ENCODE measurements around the gene AUTS2. TPM values are rescaled to one million over a fixed set of nuclear protein-coding genes. Genes with fewer than 3 reads are reported as not detected.

Gene AUTS2
- total and polyA plus RNA-seq, 2 donors (not counting 1 experiment from before 2014, with no cell fraction given), result 0.60 to 9.1 TPM

GRCh38 chr7:70047384-70047783, 449.1 kb downstream of the AUTS2 start:
- TF ChIP-seq CTCF (conservative IDR thresholded peaks at IDR 0.05 in 1 of 2, IDR thresholded peaks at IDR 0.05 in 1 of 2; ENCODE audit: low read depth in 1 of 2, low read length in 2 of 2) (no peak), EZH2 (IDR thresholded peaks at IDR 0.05; ENCODE audit: low read length, missing control alignments) (no peak)
- H4K20me1 ChIP-seq (ENCODE audit: control insufficient read depth, extremely low read depth, insufficient read depth, low read length), result no peaks in the 10 kb centered on the region
- H3K79me2 ChIP-seq (ENCODE audit: control insufficient read depth, insufficient read depth, low read length), result no peaks in the 10 kb centered on the region

GRCh38 chr7:70047891-70048448, 449.7 kb downstream of the AUTS2 start:
- DNase-seq (ENCODE audit: low read depth in 2 of 2), result peak in 1 of 2 donors; percentile 44
- Histone ChIP-seq H3K36me3 (ENCODE audit: control insufficient read depth, insufficient read depth, low read length) (no peaks in the 10 kb centered on the region), H3K4me1 (ENCODE audit: control insufficient read depth, extremely low read depth, insufficient read depth, low read length) (no peaks in the 10 kb centered on the region), H3K27ac (ENCODE audit: insufficient read depth, low read length) (no peak overlapping the region), H3K4me2 (ENCODE audit: extremely low read depth, insufficient read depth, low read length) (no peak overlapping the region), H3K4me3 (replicated peaks in 1 of 4; ENCODE audit: control extremely low read depth in 1 of 4, insufficient read depth in 1 of 4, low read depth in 3 of 4, low read length in 4 of 4) (no peak overlapping the region), H3K9me3 (ENCODE audit: control insufficient read depth, insufficient read depth, low read depth, low read length) (no peaks in the 10 kb centered on the region), H3K79me2 (ENCODE audit: control insufficient read depth, insufficient read depth, low read length) (no peaks in the 10 kb centered on the region), H2AFZ (ENCODE audit: low read length) (no peak overlapping the region), H3K9ac (ENCODE audit: insufficient read depth, low read length) (no peak overlapping the region), H3K27me3 (ENCODE audit: control insufficient read depth, insufficient read depth, low read length) (no peaks in the 10 kb centered on the region), H4K20me1 (ENCODE audit: control insufficient read depth, extremely low read depth, insufficient read depth, low read length) (no peaks in the 10 kb centered on the region)
- TF ChIP-seq EZH2 (IDR thresholded peaks at IDR 0.05; ENCODE audit: low read length, missing control alignments) (no peak), CTCF (conservative IDR thresholded peaks at IDR 0.05 in 1 of 2, IDR thresholded peaks at IDR 0.05 in 1 of 2; ENCODE audit: low read depth in 1 of 2, low read length in 2 of 2) (no peak)

More at GRCh38 chr7:70047384-70047783, 449.1 kb downstream of the AUTS2 start:
- no peak overlapping the region for H3K9ac ChIP-seq (ENCODE audit: insufficient read depth, low read length)
- no peak overlapping the region for H3K4me3 ChIP-seq (replicated peaks in 1 of 4; ENCODE audit: control extremely low read depth in 1 of 4, insufficient read depth in 1 of 4, low read depth in 3 of 4, low read length in 4 of 4)
- no peaks in the 10 kb centered on the region for H3K4me1 ChIP-seq (ENCODE audit: control insufficient read depth, extremely low read depth, insufficient read depth, low read length)
- DNase-seq (ENCODE audit: low read depth in 2 of 2), result no peak
- H3K9me3 ChIP-seq (ENCODE audit: control insufficient read depth, insufficient read depth, low read depth, low read length), result no peaks in the 10 kb centered on the region
- no peak overlapping the region for H3K27ac ChIP-seq (ENCODE audit: insufficient read depth, low read length)
- H3K27me3 ChIP-seq (ENCODE audit: control insufficient read depth, insufficient read depth, low read length), result no peaks in the 10 kb centered on the region
- no peak overlapping the region for H2AFZ ChIP-seq (ENCODE audit: low read length)
- H3K4me2 ChIP-seq (ENCODE audit: extremely low read depth, insufficient read depth, low read length), result no peak overlapping the region
- no peaks in the 10 kb centered on the region for H3K36me3 ChIP-seq (ENCODE audit: control insufficient read depth, insufficient read depth, low read length)

DNA sequence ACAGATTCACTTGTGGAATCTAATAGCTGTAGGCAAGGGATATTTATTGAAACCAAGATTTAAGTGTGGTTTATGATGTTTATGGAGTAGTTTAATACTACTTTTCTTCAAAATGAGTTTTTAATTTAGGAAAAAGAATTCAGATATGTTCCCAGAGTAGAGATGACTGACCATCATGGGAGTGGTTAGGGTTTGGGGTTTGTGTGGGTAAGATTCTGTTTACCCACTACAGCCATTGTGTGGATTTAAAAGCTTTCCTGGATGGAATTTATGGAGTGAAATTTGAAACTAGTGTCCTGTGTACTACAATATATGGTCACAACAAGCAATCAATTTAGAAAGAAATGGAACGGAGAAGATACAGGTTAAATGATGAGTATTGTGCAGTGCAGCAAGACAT, 453.5 kb downstream of the AUTS2 start:
- Histone ChIP-seq H3K27me3 (ENCODE audit: control insufficient read depth, insufficient read depth, low read length) (no peaks in the 10 kb centered on the region), H4K20me1 (ENCODE audit: control insufficient read depth, extremely low read depth, insufficient read depth, low read length) (no peaks in the 10 kb centered on the region), H3K4me1 (ENCODE audit: control insufficient read depth, extremely low read depth, insufficient read depth, low read length) (no peaks in the 10 kb centered on the region), H3K27ac (ENCODE audit: insufficient read depth, low read length) (no peak overlapping the region), H3K9ac (ENCODE audit: insufficient read depth, low read length) (no peak overlapping the region), H3K9me3 (ENCODE audit: control insufficient read depth, insufficient read depth, low read depth, low read length) (no peaks in the 10 kb centered on the region), H3K4me2 (ENCODE audit: extremely low read depth, insufficient read depth, low read length) (no peak overlapping the region), H2AFZ (ENCODE audit: low read length) (no peak overlapping the region), H3K36me3 (ENCODE audit: control insufficient read depth, insufficient read depth, low read length) (no peaks in the 10 kb centered on the region), H3K79me2 (ENCODE audit: control insufficient read depth, insufficient read depth, low read length) (no peaks in the 10 kb centered on the region), H3K4me3 (replicated peaks in 1 of 4; ENCODE audit: control extremely low read depth in 1 of 4, insufficient read depth in 1 of 4, low read depth in 3 of 4, low read length in 4 of 4) (no peak overlapping the region)
- TF ChIP-seq CTCF (conservative IDR thresholded peaks at IDR 0.05 in 1 of 2, IDR thresholded peaks at IDR 0.05 in 1 of 2; ENCODE audit: low read depth in 1 of 2, low read length in 2 of 2) (no peak), EZH2 (IDR thresholded peaks at IDR 0.05; ENCODE audit: low read length, missing control alignments) (no peak)
- no peak for DNase-seq (ENCODE audit: low read depth in 2 of 2)
